Measurements from ENCODE around the gene NR0B2. TPM values are rescaled to one million over a fixed set of nuclear protein-coding genes. Genes with fewer than 3 reads are reported as not detected.

The NR0B2 gene
- total and polyA plus RNA-seq, 2 experiments from 2014 or later = 39.1 to 68.1 TPM

DNA sequence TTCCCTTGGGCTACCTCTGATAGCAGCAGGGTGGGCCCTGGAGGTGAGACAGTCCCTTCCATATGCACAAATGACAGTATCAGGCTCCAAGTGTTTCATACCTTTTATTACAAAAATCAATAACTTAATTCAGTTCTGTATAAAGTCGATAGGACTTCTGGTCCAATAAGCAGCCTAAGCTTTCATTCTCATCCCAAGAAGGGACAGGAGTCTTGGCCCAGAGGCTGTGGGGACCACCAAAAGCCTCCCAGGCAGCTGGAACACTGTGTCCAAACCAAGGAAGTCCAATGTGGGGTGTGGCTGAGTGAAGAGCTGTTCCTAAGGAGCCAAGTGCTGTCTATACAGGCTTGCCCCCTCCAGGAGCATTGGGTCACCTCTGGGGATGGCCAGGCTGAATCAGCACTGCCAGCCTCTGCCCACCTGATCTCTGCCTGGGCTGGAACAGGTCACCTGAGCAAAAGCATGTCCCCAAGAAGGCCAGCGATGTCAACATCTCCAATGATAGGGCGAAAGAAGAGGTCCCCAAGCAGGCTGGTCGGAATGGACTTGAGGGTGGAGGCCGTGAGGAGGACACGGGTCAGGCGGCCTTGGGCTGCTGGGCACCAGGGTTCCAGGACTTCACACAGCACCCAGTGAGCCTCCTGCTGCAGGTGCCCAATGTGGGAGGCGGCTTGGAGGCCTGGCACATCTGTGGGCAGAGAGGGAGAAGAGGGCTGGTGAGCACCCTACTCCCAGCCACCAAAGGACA is 2.2 kb downstream of the NR0B2 start:
- Histone ChIP-seq H3K27me3 (no peaks in the 10 kb centered on the region), H3K36me3 (replicated peaks; ENCODE audit: insufficient read depth, low read depth) (no peaks in the 10 kb centered on the region), H3K4me2 (peak overlapping the region; percentile 70), H3K79me2 (peaks cover 18% of the 10 kb centered on the region), H3K27ac (peak overlapping the region; percentile 61), H2AFZ (no peak overlapping the region), H3K4me3 (no peak overlapping the region), H3K4me1 (ENCODE audit: insufficient read depth) (peaks cover 36% of the 10 kb centered on the region), H3K9me3 (ENCODE audit: low read depth) (no peaks in the 10 kb centered on the region), H3K9me2 (replicated peaks; ENCODE audit: insufficient read depth) (no peaks in the 10 kb centered on the region), H4K20me1 (ENCODE audit: insufficient read depth, poor library complexity, severe bottlenecking) (no peaks in the 10 kb centered on the region)
- no peak for DNase-seq (ENCODE audit: low spot score)
- TF ChIP-seq EZH2phosphoT487 (IDR thresholded peaks at IDR 0.05; ENCODE audit: low read depth, severe bottlenecking, unreplicated experiment) = no peak
- TF ChIP-seq, protein P1, sequence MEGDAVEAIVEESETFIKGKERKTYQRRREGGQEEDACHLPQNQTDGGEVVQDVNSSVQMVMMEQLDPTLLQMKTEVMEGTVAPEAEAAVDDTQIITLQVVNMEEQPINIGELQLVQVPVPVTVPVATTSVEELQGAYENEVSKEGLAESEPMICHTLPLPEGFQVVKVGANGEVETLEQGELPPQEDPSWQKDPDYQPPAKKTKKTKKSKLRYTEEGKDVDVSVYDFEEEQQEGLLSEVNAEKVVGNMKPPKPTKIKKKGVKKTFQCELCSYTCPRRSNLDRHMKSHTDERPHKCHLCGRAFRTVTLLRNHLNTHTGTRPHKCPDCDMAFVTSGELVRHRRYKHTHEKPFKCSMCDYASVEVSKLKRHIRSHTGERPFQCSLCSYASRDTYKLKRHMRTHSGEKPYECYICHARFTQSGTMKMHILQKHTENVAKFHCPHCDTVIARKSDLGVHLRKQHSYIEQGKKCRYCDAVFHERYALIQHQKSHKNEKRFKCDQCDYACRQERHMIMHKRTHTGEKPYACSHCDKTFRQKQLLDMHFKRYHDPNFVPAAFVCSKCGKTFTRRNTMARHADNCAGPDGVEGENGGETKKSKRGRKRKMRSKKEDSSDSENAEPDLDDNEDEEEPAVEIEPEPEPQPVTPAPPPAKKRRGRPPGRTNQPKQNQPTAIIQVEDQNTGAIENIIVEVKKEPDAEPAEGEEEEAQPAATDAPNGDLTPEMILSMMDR (IDR thresholded peaks at IDR 0.05; ENCODE audit: poor library complexity) = no peak
- no peak for TF ChIP-seq EZH2 (IDR thresholded peaks at IDR 0.05; ENCODE audit: borderline replicate concordance)
- 90% methylated on average over 8 of the region's 8 CpGs for whole genome bisulfite sequencing (ENCODE audit: low lambda C conversion rate, missing lambda C conversion rate)

DNA sequence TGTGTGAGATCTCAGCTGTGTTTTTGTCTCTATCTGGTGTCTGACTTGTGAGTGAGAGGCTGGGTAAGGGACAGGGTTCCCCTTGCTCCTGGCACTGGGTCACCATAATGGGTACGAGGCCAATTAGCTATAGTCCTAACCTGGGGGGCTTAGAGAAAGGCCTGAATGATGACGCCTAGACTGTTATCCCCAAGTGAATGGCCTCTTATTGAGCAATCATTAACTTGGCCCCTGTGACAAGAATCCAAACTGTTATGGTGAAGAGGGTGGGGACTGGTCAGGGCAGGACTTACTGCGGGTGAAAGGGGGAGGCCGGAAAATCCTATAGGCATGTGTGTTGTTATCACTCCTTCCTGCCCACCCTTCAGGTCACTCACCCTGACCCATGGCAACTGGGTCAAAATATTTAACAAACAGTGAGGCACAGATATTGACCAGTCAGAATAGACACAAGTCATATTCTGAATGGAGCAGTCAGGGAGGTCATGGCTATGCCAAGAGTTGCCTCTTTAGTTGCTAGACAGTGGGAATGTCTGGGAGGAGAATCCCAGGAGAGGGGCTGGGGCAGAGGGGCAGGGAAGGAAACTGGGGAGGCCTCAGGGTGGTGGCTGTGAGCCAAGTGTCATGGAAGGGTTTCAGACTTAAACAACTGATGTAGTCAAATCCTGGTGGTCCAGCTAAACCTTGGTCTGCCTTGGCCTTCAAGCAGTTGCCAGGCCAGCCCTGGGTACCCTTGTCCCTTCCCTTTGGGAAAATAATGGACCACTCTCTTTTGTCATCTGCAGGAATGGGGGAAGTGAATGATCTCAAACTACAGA is 3.2 kb downstream of the NR0B2 start:
- H3K4me3 ChIP-seq = no peak overlapping the region

DNA sequence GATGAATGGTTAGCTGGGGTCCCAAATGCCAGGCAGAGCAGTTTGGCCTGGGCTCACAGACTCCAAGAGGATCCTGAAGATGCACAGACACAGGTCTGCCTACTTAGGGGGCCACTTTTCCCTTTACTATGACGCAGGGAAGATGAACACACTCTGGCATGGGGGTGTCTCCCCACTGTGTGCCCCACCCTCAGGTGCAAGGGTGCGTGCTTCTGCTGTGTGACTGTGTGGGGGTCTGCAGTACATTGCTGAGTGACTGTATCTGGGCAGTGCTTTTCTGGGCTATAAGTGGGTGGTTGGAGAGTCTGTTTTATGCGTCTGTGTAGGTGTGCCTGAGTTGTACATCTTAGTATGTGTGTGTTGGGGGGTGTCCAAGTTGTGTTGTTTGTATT is 3.8 kb downstream of the NR0B2 start:
- WGBS (ENCODE audit: low lambda C conversion rate, missing lambda C conversion rate) = 88% methylated on average over 3 of the region's 3 CpGs
- peak overlapping the region; percentile 61 for H3K27ac ChIP-seq
- H2AFZ ChIP-seq = no peak overlapping the region
- no peaks in the 10 kb centered on the region for H3K36me3 ChIP-seq (replicated peaks; ENCODE audit: insufficient read depth, low read depth)
- H3K9me2 ChIP-seq (replicated peaks; ENCODE audit: insufficient read depth) = no peaks in the 10 kb centered on the region
- H3K27me3 ChIP-seq = no peaks in the 10 kb centered on the region
- no peaks in the 10 kb centered on the region for H3K9me3 ChIP-seq (ENCODE audit: low read depth)
- H3K4me3 ChIP-seq = no peak overlapping the region
- H3K79me2 ChIP-seq = peaks cover 18% of the 10 kb centered on the region
- H3K4me1 ChIP-seq (ENCODE audit: insufficient read depth) = peaks cover 30% of the 10 kb centered on the region
- no peaks in the 10 kb centered on the region for H4K20me1 ChIP-seq (ENCODE audit: insufficient read depth, poor library complexity, severe bottlenecking)
- TF ChIP-seq EZH2 (IDR thresholded peaks at IDR 0.05; ENCODE audit: borderline replicate concordance) = no peak
- TF ChIP-seq EZH2phosphoT487 (IDR thresholded peaks at IDR 0.05; ENCODE audit: low read depth, severe bottlenecking, unreplicated experiment) = no peak
- no peak overlapping the region for H3K4me2 ChIP-seq
- DNase-seq (ENCODE audit: low spot score) = no peak

More for the DNA sequence above, 3.2 kb downstream of the NR0B2 start:
- Histone ChIP-seq H3K27me3 (no peaks in the 10 kb centered on the region), H3K9me3 (ENCODE audit: low read depth) (no peaks in the 10 kb centered on the region), H3K27ac (peak overlapping the region; percentile 61), H3K36me3 (replicated peaks; ENCODE audit: insufficient read depth, low read depth) (no peaks in the 10 kb centered on the region), H3K4me1 (ENCODE audit: insufficient read depth) (peaks cover 36% of the 10 kb centered on the region), H3K79me2 (peaks cover 18% of the 10 kb centered on the region), H4K20me1 (ENCODE audit: insufficient read depth, poor library complexity, severe bottlenecking) (no peaks in the 10 kb centered on the region), H3K9me2 (replicated peaks; ENCODE audit: insufficient read depth) (no peaks in the 10 kb centered on the region), H3K4me2 (peak overlapping the region; percentile 70), H2AFZ (no peak overlapping the region)
- peak; percentile 46 for DNase-seq (ENCODE audit: low spot score)
- TF ChIP-seq, protein P1 (IDR thresholded peaks at IDR 0.05; ENCODE audit: poor library complexity) = no peak
- no peak for TF ChIP-seq EZH2 (IDR thresholded peaks at IDR 0.05; ENCODE audit: borderline replicate concordance)
- TF ChIP-seq EZH2phosphoT487 (IDR thresholded peaks at IDR 0.05; ENCODE audit: low read depth, severe bottlenecking, unreplicated experiment) = no peak
- 55% methylated on average over 4 of the region's 4 CpGs for WGBS (ENCODE audit: low lambda C conversion rate, missing lambda C conversion rate)

All from hepatocyte (in vitro differentiated cells).